ENCODE results near the gene NOXRED1. TPM values are rescaled to one million over a fixed set of nuclear protein-coding genes. Genes with fewer than 3 reads are reported as not detected.

Gene NOXRED1
- total RNA-seq, 4 donors from 2014 or later, result 0.15 to 0.63 (median 0.40) TPM

DNA sequence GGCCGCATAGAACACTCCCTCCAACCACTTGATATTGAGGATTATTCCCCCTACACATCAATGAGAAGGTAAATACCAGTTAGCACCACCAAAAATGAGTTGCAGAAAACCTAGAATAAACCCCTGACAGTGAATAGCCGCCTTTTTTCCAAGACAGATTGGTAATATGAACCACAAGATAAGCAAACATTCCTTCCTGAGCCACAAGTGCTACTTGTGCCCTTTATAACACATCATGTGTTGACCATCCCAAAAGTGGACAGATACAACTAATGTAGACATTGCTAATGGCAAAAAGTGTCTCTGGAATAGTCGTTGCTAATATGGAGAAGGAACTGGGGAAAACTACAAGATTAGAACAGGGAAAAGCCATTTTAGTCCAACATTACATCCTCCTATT lies 17.2 kb downstream of the NOXRED1 start:
- no peak overlapping the region for H3K4me3 ChIP-seq (ENCODE audit: low read depth, poor library complexity, severe bottlenecking)
- TF ChIP-seq, protein P1, sequence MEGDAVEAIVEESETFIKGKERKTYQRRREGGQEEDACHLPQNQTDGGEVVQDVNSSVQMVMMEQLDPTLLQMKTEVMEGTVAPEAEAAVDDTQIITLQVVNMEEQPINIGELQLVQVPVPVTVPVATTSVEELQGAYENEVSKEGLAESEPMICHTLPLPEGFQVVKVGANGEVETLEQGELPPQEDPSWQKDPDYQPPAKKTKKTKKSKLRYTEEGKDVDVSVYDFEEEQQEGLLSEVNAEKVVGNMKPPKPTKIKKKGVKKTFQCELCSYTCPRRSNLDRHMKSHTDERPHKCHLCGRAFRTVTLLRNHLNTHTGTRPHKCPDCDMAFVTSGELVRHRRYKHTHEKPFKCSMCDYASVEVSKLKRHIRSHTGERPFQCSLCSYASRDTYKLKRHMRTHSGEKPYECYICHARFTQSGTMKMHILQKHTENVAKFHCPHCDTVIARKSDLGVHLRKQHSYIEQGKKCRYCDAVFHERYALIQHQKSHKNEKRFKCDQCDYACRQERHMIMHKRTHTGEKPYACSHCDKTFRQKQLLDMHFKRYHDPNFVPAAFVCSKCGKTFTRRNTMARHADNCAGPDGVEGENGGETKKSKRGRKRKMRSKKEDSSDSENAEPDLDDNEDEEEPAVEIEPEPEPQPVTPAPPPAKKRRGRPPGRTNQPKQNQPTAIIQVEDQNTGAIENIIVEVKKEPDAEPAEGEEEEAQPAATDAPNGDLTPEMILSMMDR (IDR thresholded peaks at IDR 0.05), result no peak
- TF ChIP-seq POLR2A (IDR thresholded peaks at IDR 0.05), result no peak
- no peak for DNase-seq (ENCODE audit: low spot score in 2 of 2)
- 69 to 78% methylated on average over 3 of the region's 3 CpGs for WGBS, 2 donors
- intact Hi-C loops (cut with DNase I; ENCODE audit: low total_unique reads), result no loop called here

DNA sequence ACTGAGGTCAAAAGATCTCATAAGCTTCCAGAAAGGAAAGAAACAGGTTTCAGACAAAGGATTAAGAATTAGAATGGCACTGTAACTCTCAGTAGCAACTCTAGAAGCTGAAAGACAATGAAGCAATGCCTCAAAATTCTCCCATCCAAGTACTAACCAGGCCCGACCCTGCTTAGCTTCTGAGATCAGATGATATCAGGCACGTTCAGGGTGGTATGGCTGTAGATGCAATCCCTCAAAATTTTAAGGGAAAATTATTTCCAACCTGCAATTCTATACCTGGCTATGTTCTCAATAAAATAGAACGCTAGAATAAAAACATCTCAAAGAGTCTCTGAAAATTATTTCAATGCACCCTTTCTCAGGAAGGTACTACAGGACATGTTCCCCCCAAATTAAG lies 19.6 kb downstream of the NOXRED1 start:
- intact Hi-C loops (cut with DNase I; ENCODE audit: low total_unique reads), result no loop called here
- 77 to 86% methylated on average over 3 of the region's 3 CpGs for WGBS, 2 donors

DNA sequence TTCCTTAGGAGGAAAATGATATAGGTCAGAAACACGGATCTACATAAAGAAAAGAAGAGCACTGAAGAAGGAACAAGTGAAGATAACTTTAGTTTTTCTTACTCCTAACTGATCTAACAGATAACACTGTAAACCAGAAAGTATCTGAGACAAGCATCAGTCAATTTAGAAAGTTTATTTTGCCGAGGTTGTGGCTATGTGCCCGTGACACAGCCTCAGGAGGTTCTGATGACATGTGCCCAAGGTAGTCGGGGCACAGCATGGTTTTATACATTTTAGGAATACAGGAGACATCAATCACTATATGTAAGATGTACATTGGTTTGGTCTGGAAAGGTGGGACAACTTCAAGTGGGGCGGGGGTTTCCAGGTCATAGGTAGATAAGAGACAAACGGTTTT lies 23.1 kb downstream of the NOXRED1 start:
- DNase-seq (ENCODE audit: low spot score in 2 of 2), result no peak
- intact Hi-C loops (cut with DNase I; ENCODE audit: low total_unique reads), result no loop called here
- TF ChIP-seq, protein P1 (IDR thresholded peaks at IDR 0.05), result no peak
- TF ChIP-seq POLR2A (IDR thresholded peaks at IDR 0.05), result no peak
- H3K4me3 ChIP-seq (ENCODE audit: low read depth, poor library complexity, severe bottlenecking), result no peak overlapping the region
- 84 to 85% methylated on average over 6 of the region's 6 CpGs for WGBS, 2 donors

More for the DNA sequence above, 19.6 kb downstream of the NOXRED1 start:
- no peak overlapping the region for H3K4me3 ChIP-seq (ENCODE audit: low read depth, poor library complexity, severe bottlenecking)
- TF ChIP-seq POLR2A (IDR thresholded peaks at IDR 0.05), result no peak
- TF ChIP-seq, protein P1 (IDR thresholded peaks at IDR 0.05), result no peak
- no peak for DNase-seq (ENCODE audit: low spot score in 2 of 2)

DNA sequence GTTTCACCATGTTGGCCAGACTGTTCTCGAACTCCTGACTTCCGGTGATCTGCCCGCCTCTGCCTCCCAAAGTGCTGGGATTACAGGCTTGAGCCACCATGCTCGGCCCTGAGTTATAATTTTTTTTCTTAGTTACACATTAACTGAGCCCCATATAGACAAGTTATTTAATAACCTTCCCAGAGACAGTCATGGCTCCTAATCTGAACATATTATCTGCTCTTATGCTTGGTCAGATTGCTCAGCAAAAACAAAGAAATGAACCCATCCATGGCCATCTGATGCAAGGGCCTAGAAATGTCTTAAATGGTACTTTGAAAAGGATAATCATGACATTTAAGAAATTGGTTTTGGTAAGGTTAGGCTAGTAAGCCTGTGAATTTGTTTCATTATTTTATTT lies 33.1 kb downstream of the NOXRED1 start:
- intact Hi-C loops (cut with DNase I; ENCODE audit: low total_unique reads), result no loop called here
- 93 to 96% methylated on average over 4 of the region's 4 CpGs for WGBS, 2 donors
- no peak overlapping the region for H3K4me3 ChIP-seq (ENCODE audit: low read depth, poor library complexity, severe bottlenecking)
- no peak for TF ChIP-seq POLR2A (IDR thresholded peaks at IDR 0.05)
- TF ChIP-seq, protein P1 (IDR thresholded peaks at IDR 0.05), result no peak
- DNase-seq (ENCODE audit: low spot score in 2 of 2), result no peak

DNA sequence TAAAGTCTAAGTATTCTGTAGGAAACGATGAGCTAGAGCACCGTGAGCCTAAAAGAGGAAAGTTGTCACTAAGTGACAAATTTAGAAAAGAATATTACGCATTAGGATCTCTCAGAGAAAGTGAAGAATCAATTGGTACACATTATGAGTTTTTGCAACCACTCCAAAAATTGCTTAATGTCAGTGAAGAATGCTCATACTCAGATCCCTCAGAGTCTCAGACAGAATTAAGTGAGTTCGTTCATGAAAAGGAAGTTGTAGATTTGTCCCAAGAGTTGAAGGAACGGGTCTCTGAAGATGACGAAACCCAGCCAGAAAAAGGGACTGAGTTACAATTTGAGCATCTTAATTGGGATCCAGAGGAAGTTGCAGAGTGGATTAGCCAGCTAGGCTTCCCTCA lies 44.6 kb downstream of the NOXRED1 start:
- no peak overlapping the region for H3K4me3 ChIP-seq (ENCODE audit: low read depth, poor library complexity, severe bottlenecking)
- WGBS, 2 donors, result 89 to 91% methylated on average over 6 of the region's 6 CpGs
- TF ChIP-seq, protein P1 (IDR thresholded peaks at IDR 0.05), result no peak
- no peak for TF ChIP-seq POLR2A (IDR thresholded peaks at IDR 0.05)
- DNase-seq (ENCODE audit: low spot score in 2 of 2), result no peak
- intact Hi-C loops (cut with DNase I; ENCODE audit: low total_unique reads), result no loop called here

DNA sequence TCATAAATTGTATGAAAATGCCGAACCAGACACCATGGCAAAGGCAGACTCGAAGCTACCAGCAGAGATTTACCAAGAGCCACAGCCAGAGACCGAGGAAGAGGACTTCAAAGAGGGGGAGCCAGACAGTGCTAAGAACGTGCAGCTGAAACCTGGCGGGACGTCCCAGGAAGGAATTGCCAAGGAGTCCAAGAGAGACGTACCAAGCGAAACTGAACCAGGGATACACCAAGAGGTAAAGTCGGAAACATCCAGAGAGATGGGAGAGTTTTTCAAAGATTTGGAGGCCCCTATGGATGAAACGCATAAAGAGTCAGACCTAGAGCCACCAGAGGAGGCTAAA lies 45.9 kb downstream of the NOXRED1 start:
- intact Hi-C loops (cut with DNase I; ENCODE audit: low total_unique reads), result no loop called here
- no peak for DNase-seq (ENCODE audit: low spot score in 2 of 2)
- peak overlapping the region; percentile 71 for H3K4me3 ChIP-seq (ENCODE audit: low read depth, poor library complexity, severe bottlenecking)
- 11 to 17% methylated on average over 10 of the region's 10 CpGs for WGBS, 2 donors
- TF ChIP-seq, protein P1 (IDR thresholded peaks at IDR 0.05), result no peak
- TF ChIP-seq POLR2A (IDR thresholded peaks at IDR 0.05), result no peak

Measured in lower leg skin (tissue), 4 donors.